GM19099 (cell line): ENCODE results near the gene ELK3.

ENCODE experiments used
- POLR2A ChIP-seq: IDR thresholded peaks from 3 replicates; pipeline ENCODE4 v1.6.1; 2011; ENCODE audit warnings: low read depth; ENCODE audit not compliant: insufficient read length; ENCODE audit errors: extremely low read depth

The ELK3 gene

DNA sequence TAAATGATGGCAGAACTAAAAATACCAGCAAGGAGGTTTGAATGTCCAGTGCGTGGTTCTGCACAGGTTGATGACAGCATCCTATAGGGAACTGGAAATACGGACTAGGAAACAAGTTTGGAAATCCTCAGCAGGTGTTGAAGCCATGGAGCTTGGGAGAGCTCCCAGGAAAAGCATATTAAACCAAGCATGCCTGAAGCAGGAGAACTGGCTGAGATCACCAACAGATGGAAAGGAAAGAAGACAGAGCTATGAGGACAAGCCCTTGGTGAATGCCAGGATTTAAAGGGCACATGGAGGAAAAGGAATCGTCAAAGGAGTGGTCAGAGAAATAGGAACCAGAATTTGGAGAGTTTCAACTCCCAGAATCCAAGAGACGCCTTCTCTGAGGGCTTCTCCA lies 21.2 kb upstream of the ELK3 start:
- TF ChIP-seq POLR2A = no peak

DNA sequence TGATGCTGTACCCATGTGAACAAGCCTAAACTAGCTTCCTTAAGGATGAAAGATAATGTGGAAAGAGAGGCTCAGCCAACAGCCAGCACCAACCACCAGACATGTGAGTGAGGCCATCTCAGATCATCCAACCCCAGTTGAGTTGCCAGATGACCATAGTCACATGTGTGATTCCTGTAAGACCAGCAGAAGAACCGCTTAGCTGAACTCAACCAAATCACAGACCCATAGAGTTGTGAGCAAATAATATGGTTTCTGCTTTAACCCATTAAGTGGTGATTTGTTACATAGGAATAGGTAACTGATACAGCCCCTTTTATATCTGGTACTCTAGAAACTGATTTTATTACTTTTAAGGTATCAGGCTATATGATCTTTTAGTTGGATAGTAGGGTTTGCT lies 17.6 kb upstream of the ELK3 start:
- TF ChIP-seq POLR2A = no peak

- TF ChIP-seq POLR2A = no peak
Measured at GRCh38 chr12:96177013-96177412, 17.2 kb upstream of the ELK3 start.

GRCh38 chr12:96183734-96184370 lies 10.3 kb upstream of the ELK3 start:
- TF ChIP-seq POLR2A = no peak

GRCh38 chr12:96185914-96186313 lies 8.3 kb upstream of the ELK3 start:
- TF ChIP-seq POLR2A = no peak

DNA sequence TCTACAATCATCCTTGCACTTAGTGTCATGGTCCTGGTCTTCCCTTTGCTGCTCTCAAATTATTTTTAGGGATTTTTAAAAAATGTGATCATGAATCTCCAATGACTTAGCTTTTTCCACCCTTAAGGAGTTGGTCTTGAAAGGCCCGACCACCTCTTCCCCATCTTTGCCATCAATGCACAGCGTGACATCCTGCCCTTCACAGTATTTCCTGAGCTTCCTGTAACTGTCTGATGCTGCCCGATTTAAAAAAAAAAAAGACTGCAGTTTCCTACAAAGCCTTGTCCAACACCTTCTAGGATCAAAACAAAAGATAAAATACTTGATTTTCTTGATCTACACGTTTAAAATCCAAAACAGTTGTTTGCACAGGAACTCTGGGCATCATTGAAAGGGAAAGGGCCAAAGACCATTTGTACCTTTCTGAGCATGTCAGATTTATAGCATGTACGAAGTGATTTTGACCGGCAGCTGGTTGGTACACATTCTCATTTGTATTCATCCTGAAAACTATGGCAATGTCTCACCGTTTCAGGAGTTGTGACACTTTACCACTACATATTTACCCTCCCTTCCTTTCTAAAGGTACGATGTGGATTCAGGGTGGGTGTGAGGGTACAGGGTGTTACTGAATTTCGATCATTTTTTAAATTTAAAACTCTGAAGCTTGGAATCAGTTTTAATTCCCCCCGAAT lies 7.4 kb upstream of the ELK3 start:
- TF ChIP-seq POLR2A = no peak

- no peak for TF ChIP-seq POLR2A
Measured at GRCh38 chr12:96187956-96188355, 6.2 kb upstream of the ELK3 start.

- TF ChIP-seq POLR2A = no peak
Measured at GRCh38 chr12:96189781-96190180, 4.4 kb upstream of the ELK3 start.

- no peak for TF ChIP-seq POLR2A
Measured at GRCh38 chr12:96190413-96191108, 3.6 kb upstream of the ELK3 start.

DNA sequence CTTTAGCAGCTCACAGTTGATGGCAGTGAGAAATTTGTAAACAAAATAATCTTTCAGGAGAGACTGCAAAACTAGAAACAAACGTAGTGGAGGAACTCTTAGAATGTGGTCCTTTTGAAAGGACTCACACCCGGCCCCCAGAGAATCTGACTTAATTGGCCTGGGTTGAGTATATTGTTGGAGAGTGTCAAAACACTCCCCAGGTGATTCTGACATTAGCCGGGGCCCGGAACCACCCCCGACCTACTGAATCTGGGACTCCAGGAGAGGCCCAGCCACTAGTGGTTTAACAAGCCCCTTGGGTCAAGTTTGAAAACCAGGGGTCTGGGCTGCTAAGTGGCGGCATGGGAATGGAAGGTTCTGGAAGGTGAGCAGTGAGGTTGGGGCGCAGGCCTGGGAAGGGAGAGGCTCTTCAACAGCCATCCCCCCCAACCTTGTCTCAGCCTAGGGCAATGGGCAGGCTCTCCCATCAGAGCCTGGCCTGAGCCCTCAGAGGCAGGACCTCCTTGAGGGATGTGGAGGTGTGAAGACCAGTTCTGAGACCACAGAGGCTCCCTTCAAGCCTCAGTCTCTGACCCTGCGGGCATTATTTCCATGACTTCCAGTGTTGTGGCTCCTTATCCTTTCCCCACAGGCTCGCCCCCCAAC lies 1.1 kb upstream of the ELK3 start:
- no peak for TF ChIP-seq POLR2A

- TF ChIP-seq POLR2A = no peak
Measured at GRCh38 chr12:96194576-96194889, 358 bp downstream of the ELK3 start.

GRCh38 chr12:96194971-96195844 lies 1.0 kb downstream of the ELK3 start:
- TF ChIP-seq POLR2A = peak; percentile 17

- no peak for TF ChIP-seq POLR2A
Measured at GRCh38 chr12:96195845-96196451, 1.8 kb downstream of the ELK3 start.

GRCh38 chr12:96196781-96197180 lies 2.6 kb downstream of the ELK3 start:
- TF ChIP-seq POLR2A = no peak

DNA sequence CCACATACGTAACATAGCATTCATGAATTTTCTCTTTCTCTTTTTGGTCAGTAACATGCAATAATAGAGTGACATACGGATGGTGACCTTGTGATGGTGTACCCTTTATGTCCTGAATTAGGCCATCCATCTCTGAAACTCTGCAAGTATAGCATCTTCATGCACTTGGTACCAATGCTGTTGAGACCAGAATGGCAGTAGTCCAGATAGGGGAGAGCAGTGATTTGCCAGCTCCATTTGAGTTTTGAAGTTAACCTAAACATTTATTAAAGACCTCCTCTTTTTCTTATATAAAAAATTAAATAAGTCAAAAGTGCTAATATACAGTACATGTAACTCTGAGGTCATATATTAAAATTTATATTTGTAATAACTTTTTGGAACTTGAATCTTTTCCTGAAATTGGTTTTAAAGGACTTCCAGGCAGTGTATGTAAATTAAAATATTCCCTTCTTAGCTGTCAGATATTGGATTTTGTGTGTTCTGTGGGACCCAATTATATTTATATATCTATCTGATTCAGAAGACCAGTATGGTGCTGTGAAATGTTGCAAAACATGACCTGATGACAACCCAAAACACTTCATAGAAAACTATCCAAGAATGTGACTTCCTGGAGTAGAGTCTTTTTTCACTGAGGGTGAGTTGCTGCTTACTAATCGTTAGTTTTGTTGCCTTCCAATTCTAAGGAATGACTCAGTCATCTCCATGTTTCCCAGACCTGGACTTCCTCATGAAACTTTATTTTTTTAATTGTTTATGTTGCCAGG lies 3.5 kb downstream of the ELK3 start:
- TF ChIP-seq POLR2A = no peak
